Choroid plexus epithelial cell (primary cell): Measurements from ENCODE around the gene ZNF423.

Source experiments
- DNase-seq: peaks from one replicate; pipeline ENCODE4 v3.0.0-alpha.2; 2010; ENCODE audit warnings: low read depth
- H3K4me3 ChIP-seq: 2 replicates; pipeline ENCODE4 v1.5.1; 2011; ENCODE audit warnings: low read depth, mild to moderate bottlenecking, control low read depth, low read length, moderate library complexity
- CTCF ChIP-seq: conservative IDR thresholded peaks from 2 replicates; pipeline ENCODE4 v1.5.1; 2011; ENCODE audit warnings: low read depth, mild to moderate bottlenecking, control low read depth, inconsistent platforms, low read length, moderate library complexity

ZNF423 gene

GRCh38 chr16:49617710-49618330 lies 238.1 kb downstream of the ZNF423 start:
- TF ChIP-seq CTCF = no peak
- no peak for DNase-seq

GRCh38 chr16:49617016-49617629 lies 238.8 kb downstream of the ZNF423 start:
- no peak for TF ChIP-seq CTCF
- no peak overlapping the region for H3K4me3 ChIP-seq
- no peak for DNase-seq

More at GRCh38 chr16:49617710-49618330, 238.1 kb downstream of the ZNF423 start:
- no peak overlapping the region for H3K4me3 ChIP-seq

GRCh38 chr16:49615576-49615975 lies 240.3 kb downstream of the ZNF423 start:
- no peak for DNase-seq
- no peak for TF ChIP-seq CTCF
- H3K4me3 ChIP-seq = no peak overlapping the region

GRCh38 chr16:49610983-49611382 lies 244.9 kb downstream of the ZNF423 start:
- DNase-seq = no peak
- H3K4me3 ChIP-seq = no peak overlapping the region
- no peak for TF ChIP-seq CTCF

- peak; percentile 83 for DNase-seq
- TF ChIP-seq CTCF = peak; percentile 85
- H3K4me3 ChIP-seq = no peak overlapping the region
Measured at GRCh38 chr16:49608779-49609178, 247.1 kb downstream of the ZNF423 start.

- no peak for TF ChIP-seq CTCF
- peak; percentile 13 for DNase-seq
- H3K4me3 ChIP-seq = no peak overlapping the region
Measured at GRCh38 chr16:49608098-49608497, 247.8 kb downstream of the ZNF423 start.
